Epithelial cell of esophagus (primary cell): ENCODE data around the gene SLC29A4.
"Not testable (repeated sequence)": the region's sequence is repeated elsewhere in the genome, so short reads cannot be mapped to it uniquely, and the experiment has no call there.

ENCODE experiments used
- DNase-seq: peaks from one replicate; pipeline ENCODE4 v3.0.0; 2010; ENCODE audit warnings: low read depth
- H3K4me3 ChIP-seq: 2 replicates; pipeline ENCODE4 v1.5.1; 2011; ENCODE audit warnings: mild to moderate bottlenecking, low read length, control low read depth
- TF ChIP-seq, protein P1 (sequence below): IDR thresholded peaks from 2 replicates; pipeline ENCODE4 v1.5.1; 2011; ENCODE audit warnings: low read depth, mild to moderate bottlenecking, low read length, control low read depth, inconsistent platforms; ENCODE audit not compliant: insufficient read depth; ENCODE audit errors: missing control alignments

Gene SLC29A4

DNA sequence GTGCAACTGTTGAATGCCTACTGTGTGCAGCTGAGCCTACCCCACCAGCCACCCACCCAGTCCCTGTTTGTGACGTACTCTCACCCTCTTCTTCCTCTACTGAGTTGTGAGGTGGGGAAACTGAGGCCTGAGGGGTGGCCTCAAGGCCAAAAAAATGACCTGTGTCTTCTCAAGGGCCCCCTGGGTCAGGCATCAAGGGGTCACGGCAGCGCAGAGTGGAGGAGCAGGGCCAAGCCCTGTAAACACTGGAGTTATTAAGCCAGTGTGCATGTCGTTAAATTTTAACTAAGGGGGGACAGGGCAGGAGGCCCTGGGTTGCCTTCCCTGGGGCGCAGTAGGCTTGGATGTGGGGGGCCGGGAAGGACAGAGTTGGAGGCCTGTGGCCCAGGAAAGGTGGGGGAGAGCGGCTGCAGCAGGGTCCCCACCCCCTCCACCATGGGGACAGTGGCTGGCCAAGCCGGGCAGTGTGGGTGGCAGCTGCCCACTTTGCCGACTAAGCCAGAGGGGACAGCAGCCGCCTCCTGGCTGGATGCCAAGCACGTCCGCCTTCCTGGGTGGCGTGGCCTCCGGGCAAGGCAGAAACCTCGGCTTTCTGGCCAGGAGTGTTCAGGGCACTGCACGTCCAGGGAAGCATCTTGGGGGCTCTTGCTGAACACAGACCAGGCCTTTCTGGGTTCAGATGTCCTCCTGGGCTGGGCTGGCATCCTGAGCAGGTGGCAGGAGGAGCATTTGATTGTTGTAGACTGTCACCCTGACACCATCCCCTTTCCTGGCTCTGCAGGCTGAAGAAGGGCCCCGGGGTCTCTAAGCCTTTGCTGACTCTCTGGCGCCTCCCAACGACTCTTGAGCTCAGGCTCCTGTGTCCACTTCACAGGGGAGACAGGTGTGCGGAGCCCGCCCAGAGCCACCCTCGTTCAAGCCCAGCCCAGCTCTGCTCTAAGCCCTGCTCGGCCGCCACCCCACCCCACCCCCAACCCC is 1.9 kb downstream of the SLC29A4 start:
- TF ChIP-seq, protein P1, sequence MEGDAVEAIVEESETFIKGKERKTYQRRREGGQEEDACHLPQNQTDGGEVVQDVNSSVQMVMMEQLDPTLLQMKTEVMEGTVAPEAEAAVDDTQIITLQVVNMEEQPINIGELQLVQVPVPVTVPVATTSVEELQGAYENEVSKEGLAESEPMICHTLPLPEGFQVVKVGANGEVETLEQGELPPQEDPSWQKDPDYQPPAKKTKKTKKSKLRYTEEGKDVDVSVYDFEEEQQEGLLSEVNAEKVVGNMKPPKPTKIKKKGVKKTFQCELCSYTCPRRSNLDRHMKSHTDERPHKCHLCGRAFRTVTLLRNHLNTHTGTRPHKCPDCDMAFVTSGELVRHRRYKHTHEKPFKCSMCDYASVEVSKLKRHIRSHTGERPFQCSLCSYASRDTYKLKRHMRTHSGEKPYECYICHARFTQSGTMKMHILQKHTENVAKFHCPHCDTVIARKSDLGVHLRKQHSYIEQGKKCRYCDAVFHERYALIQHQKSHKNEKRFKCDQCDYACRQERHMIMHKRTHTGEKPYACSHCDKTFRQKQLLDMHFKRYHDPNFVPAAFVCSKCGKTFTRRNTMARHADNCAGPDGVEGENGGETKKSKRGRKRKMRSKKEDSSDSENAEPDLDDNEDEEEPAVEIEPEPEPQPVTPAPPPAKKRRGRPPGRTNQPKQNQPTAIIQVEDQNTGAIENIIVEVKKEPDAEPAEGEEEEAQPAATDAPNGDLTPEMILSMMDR, result peak; percentile 27
- DNase-seq, result peak; percentile 47

DNA sequence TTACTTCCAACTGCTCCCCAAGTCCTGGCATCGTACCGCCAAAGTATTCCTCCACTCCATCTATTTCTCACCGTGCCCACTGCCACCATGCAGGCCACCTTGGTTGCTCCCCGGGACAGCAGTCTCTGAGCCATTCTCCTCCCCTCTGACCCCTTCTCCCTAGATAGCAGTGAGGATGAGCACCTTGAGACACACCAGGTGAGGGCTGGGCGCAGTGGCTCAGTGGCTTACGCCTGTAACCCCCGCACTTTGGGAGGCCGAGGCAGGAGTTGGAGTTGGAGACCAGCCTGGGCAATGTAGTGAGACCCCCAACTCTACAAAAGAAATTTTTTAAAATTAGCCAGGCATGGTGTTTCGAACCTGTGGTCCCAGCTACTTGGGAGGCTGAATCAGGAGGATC is 4.2 kb downstream of the SLC29A4 start:
- no peak overlapping the region for H3K4me3 ChIP-seq
- TF ChIP-seq, protein P1, result no peak
- DNase-seq, result no peak

More for the DNA sequence above, 1.9 kb downstream of the SLC29A4 start:
- H3K4me3 ChIP-seq, result no peak overlapping the region

DNA sequence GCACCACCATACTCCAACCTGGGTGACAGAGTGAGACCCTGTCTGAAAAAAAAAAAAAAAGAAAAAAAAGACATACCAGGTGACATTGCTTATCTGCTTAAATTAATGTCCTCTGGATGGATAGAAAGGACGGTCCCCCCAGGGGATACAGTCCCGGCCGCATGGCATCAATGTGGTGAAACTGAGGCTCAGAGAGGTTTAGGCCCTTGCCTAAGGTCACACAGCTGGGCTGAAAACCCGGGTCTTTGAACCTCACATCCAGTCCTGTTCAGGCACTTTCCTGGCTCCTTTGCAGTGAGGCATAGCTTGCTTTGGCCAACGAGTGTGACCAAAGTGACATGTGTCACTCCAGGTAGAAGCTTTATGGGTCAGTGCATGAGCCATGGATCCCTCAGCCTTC is 4.6 kb downstream of the SLC29A4 start:
- not testable (repeated sequence) for DNase-seq, H3K4me3 ChIP-seq

DNA sequence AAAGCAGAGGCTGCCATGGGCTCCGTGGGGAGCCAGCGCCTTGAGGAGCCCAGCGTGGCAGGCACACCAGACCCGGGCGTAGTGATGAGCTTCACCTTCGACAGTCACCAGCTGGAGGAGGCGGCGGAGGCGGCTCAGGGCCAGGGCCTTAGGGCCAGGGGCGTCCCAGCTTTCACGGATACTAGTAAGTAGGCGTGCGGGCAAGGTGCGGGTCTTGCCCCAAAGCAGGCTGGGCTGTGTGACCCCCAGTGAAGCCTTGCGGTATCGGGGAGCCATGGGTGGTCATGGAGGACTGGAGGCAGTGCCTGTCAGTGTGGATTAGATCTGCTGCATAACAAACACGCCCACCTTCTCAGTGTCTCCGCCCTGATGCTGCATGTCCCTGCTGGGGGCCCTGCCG is 5.1 kb downstream of the SLC29A4 start:
- H3K4me3 ChIP-seq, result no peak overlapping the region
- TF ChIP-seq, protein P1, result no peak
- DNase-seq, result no peak

DNA sequence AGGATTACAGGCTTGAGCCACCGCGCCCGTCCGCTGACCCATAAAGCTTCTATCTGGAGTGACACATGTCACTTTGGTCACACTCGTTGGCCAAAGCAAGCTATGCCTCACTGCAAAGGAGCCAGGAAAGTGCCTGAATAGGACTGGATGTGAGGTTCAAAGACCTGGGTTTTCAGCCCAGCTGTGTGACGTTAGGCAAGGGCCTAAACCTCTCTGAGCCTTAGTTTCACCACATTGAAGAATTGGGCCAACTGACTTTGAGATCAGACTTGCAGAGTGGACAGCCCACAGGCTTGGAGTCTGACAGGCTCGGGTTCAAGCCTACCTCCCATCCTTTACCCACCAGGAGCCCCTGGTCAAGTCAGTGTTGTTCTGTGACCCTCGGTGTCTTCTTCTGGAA is 5.8 kb downstream of the SLC29A4 start:
- DNase-seq, result not testable (repeated sequence)

DNA sequence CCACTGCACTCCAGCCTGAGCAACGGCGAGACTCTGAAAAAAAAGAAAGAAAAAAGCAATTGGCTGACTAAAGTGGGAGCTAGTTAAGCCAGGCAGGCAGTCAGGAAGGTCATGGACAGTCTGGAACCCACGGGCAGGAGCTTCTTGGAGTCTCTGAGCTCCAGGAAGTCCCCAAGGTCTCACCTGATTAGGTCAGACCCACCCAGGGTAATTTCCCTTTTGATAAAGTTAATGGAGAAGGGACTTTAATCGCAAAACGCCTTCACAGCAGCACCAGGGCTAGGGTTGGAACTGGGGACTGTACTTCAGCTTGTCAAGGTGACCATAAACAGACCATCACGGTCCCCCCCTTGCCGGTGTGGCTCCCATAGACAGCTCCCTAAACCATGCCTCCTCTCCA is 6.6 kb downstream of the SLC29A4 start:
- TF ChIP-seq, protein P1, result no peak
- DNase-seq, result no peak
- no peak overlapping the region for H3K4me3 ChIP-seq

More for the DNA sequence above, 5.8 kb downstream of the SLC29A4 start:
- H3K4me3 ChIP-seq, result not testable (repeated sequence)

DNA sequence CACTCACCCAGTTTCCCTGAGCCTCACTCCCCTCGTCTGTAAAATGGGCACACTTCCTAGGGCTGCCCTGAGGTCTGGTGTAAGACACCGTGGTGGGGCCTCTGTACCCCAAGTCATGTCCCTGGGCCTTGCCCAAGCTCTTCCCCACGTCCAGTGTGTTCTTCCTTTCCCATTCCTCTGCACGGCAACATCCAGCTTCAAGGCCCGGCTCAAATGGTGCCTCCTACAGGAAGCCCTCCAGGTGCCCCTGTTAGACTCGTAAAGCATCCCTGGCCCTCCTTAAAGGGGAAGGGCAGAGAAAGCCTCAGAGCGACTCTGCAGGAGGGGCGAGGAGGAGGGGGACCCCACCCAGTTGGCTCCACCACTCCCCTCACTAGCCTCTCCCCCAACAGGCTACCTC is 8.6 kb downstream of the SLC29A4 start:
- no peak overlapping the region for H3K4me3 ChIP-seq
- TF ChIP-seq, protein P1, result no peak
- DNase-seq, result no peak

DNA sequence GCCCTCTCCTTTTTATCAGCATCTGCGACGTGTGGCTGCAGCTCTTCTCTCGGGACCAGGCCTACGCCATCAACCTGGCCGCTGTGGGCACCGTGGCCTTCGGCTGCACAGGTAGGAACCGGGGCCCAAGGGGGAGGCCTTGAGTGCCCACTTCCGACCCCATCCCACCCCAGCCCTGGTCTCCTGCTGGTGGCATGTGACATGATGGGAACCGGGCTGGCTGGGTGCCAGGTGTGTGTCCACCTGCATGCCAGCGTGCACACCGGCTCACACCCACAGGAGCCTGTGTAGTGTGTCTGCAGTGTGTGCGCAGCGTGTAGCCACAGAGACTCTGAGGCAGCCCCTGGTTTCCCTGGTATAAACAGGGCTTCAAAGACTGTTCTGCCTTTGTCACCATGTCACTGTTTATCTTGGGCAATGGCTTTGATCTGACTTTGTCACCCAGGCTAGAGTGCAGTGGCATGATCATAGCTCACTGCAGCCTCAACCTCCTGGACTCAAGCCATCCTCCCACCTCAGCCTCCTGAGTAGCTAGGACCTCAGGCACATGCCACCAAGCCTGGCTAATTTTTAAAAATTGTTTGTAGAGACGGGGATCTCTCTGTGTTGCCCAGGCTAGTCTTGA is 9.1 kb downstream of the SLC29A4 start:
- not testable (repeated sequence) for H3K4me3 ChIP-seq, DNase-seq
